Choroid plexus epithelial cell (primary cell): Measurements from ENCODE around the gene RBM7.

ENCODE experiments used
- DNase-seq: peaks from one replicate; pipeline ENCODE4 v3.0.0-alpha.2; 2010; ENCODE audit warnings: low read depth
- H3K4me3 ChIP-seq: 2 replicates; pipeline ENCODE4 v1.5.1; 2011; ENCODE audit warnings: low read depth, mild to moderate bottlenecking, control low read depth, low read length, moderate library complexity
- TF ChIP-seq, protein P1 (sequence below): conservative IDR thresholded peaks from 2 replicates; pipeline ENCODE4 v1.5.1; 2011; ENCODE audit warnings: low read depth, mild to moderate bottlenecking, control low read depth, inconsistent platforms, low read length, moderate library complexity

Gene RBM7

DNA sequence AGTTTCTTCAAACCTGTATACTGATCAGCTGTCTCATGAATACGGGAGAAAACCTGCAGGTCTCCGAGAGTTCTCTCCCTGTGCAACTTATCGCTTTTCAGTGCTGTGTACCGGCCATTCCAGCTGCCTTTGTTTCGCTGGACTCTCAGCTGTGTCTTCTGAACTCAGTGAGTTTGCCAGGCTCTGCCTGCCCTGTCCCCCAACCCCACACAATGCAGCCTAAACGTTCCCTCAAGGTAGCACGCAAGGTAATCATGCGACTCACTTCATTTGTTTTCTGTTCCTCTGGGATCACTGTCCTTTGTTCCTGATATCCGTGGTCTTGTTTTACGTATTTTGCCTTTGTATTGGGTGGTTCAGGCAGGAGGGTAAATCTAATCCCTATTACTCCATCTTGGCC lies 13.5 kb downstream of the RBM7 start:
- TF ChIP-seq, protein P1, sequence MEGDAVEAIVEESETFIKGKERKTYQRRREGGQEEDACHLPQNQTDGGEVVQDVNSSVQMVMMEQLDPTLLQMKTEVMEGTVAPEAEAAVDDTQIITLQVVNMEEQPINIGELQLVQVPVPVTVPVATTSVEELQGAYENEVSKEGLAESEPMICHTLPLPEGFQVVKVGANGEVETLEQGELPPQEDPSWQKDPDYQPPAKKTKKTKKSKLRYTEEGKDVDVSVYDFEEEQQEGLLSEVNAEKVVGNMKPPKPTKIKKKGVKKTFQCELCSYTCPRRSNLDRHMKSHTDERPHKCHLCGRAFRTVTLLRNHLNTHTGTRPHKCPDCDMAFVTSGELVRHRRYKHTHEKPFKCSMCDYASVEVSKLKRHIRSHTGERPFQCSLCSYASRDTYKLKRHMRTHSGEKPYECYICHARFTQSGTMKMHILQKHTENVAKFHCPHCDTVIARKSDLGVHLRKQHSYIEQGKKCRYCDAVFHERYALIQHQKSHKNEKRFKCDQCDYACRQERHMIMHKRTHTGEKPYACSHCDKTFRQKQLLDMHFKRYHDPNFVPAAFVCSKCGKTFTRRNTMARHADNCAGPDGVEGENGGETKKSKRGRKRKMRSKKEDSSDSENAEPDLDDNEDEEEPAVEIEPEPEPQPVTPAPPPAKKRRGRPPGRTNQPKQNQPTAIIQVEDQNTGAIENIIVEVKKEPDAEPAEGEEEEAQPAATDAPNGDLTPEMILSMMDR: no peak
- no peak overlapping the region for H3K4me3 ChIP-seq
- no peak for DNase-seq

DNA sequence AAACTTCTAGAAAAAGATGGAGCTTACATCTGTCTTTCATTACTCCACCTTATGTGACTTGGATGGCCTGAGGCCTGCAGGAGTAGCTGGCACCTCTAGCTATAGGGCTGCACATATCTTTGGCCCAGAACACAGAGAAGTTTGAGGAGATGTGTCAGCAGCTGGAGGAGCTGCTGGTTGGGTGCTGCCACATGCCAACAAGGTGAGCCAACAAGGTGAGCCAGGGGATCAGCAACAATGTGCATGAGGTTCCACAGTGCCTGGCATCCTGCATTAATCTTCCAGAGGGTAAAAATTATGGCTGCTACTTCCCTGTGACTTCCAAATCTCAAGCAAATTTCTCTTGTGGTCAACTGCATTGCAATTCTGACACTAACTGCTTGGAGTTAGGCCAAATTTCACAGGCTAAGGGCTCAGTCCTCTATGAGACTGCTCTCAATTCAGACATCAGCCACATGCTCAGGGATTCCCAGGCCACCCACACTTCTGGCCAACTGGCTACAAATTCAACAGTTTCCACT lies 16.0 kb downstream of the RBM7 start:
- peak; percentile 71 for DNase-seq

DNA sequence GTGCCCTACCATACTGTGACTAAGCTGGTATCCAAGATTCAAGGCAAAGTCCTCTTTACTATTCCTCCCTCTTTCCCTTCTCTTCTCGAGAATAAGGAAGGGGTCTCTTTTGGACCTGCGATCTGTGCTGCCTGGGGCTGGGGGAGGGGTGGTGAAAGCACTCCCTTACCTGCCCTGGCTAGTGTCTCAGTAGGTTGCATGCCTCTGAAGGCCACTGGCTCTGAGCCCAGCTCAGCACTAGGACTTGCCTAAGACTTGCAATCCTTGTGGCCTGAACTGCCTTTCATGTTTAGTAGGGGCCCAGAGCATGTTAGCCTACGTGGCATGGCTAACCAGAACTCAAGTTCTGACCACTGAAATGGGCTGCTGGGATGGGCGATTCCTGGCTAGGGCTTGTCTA lies 25.8 kb downstream of the RBM7 start:
- TF ChIP-seq, protein P1: no peak
- no peak overlapping the region for H3K4me3 ChIP-seq
- no peak for DNase-seq

More for the DNA sequence above, 16.0 kb downstream of the RBM7 start:
- H3K4me3 ChIP-seq: no peak overlapping the region
- TF ChIP-seq, protein P1: no peak

DNA sequence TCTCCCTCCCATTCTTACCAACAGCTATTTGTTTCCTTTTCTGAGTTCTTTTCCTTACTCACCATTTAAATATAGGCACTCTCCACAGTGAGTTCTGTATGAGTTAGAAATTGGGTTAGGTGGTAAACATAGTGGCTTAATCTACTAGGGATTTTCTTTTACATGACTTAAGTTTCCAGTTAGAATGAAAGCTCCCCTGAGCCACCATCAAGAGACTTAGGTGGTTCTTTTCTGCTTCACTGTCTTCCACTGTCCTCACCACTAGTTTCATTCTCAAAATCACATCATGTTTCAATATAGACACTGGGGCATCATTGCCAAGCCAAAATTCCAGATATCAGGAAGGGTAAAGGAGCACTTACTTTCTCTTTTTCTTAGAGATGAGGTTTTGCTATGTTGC lies 29.8 kb downstream of the RBM7 start:
- no peak overlapping the region for H3K4me3 ChIP-seq
- TF ChIP-seq, protein P1: no peak
- no peak for DNase-seq

DNA sequence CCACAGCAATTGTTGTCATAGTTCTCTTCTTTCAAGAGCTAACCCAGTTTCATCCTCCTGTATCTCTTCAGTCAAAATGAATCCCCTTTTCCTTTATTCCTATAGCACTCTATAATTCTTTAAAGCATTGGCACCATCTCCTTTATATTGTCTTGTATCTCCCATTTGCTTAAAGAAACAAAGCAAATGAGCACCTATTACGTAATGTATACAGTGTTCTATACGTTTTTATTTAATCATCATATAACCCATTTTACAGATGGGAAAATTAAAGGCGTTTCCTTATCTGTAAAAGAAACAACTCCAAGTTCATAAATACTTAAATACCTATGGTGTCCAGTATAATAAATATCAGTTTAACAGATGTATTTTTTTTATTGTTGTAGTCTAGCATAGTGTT lies 32.4 kb downstream of the RBM7 start:
- TF ChIP-seq, protein P1: no peak
- DNase-seq: no peak
- no peak overlapping the region for H3K4me3 ChIP-seq

DNA sequence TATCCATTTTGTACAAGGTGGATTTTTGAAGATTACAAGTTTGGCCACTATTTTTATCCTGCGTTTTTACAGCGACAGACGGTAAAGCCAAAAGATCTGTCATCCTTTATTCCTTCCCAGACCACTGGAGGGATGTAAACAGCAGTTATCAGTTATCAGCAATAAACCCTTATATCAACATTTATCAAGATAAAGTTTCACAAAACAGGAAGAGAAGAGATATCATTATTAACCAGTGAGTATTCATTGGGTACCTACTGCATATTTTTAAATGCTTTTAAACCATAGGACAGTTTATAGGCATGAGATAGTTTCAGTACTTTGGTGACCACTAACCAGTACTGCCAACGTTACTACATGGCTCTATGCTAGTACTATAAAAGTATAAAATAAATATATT lies 32.9 kb downstream of the RBM7 start:
- H3K4me3 ChIP-seq: no peak overlapping the region
- TF ChIP-seq, protein P1: no peak
- DNase-seq: no peak

DNA sequence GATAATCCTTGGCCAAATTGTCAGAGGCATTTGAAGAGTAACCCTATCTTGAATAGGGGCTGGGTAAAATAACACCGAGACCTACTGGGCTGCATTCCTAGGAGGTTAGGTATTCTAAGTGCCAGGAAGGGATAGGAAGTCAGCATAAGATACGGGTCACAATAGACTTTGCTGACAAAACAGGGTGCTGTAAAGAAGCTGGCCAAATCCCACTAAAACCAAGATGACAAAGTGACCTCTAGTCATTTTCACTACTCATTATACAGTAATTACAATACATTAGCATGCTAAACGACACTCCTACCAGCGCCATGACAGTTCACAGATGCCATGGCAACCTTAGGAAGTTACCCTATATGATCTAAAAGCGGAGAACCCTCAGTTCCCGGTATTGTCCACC lies 37.8 kb downstream of the RBM7 start:
- no peak overlapping the region for H3K4me3 ChIP-seq
- DNase-seq: peak; percentile 42
- TF ChIP-seq, protein P1: no peak
